Measurements from ENCODE around the gene RILPL2. TPM values are rescaled to one million over a fixed set of nuclear protein-coding genes. Genes with fewer than 3 reads are reported as not detected.
"Not testable (repeated sequence)": the region's sequence is repeated elsewhere in the genome, so short reads cannot be mapped to it uniquely, and the experiment has no call there.

RILPL2 gene
- total RNA-seq, 2 experiments from 2014 or later = 10.4 to 12.1 TPM

GRCh38 chr12:123431951-123432817 lies 4.3 kb downstream of the RILPL2 start:
- peak; percentile 30 for ATAC-seq
- ChIA-PET POLR2A (interaction anchor here (0.7 kb wide), 1 partner anchor 279 kb away, joined by 9 read pairs; no protein-coding TSS in a partner anchor), CTCF (interaction anchor here (1.7 kb wide), 1 partner anchor 17 kb away, joined by 3 read pairs; no protein-coding TSS in a partner anchor)
- Mint-ChIP-seq H3K36me3 (ENCODE audit: low read depth) (peaks cover 53% of the 10 kb centered on the region), H3K27ac (peak overlapping the region; percentile 93), H3K4me1 (peaks cover 57% of the 10 kb centered on the region), H3K4me3 (peak overlapping the region; percentile 95)
- H3K27me3 Mint-ChIP-seq; H3K9me3 Mint-ChIP-seq (ENCODE audit: low read depth): not testable (repeated sequence)
- peak; percentile 67 for DNase-seq
- intact Hi-C loops (cut with DNase I, micrococcal nuclease) = loop anchor here (5.0 to 10.0 kb wide), 3 partner anchors 35 to 1483 kb away; partner anchors contain the start of genes UBC (in 1 of the 2) and VPS37B (in 1 of the 2)

DNA sequence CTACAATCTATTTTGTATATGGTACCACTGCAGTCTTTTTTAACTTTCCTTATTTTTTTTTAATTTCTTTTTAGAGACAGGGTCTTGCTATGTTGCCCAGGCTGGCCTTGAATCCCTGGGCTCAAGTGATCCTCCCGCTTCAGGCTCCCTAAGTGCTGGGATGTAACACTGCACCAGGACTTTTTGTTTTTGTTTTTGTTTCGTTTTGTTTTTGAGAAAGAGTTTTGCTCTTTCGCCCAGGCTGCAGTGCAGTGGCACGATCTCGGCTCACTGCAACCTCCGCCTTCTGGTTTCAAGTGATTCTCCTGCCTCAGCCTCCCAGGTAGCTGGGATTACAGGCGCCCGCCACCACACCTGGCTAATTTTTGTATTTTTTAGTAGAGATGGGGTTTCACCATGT lies 7.4 kb downstream of the RILPL2 start:
- intact Hi-C loops (cut with DNase I, micrococcal nuclease) = loop anchor here in 1 of 2 experiments (2.0 to 5.0 kb wide), 2 partner anchors 66 to 153 kb away; partner anchors contain the start of gene TMED2
- Mint-ChIP-seq H3K27ac (peak overlapping the region; percentile 84), H3K4me1 (peaks cover 51% of the 10 kb centered on the region), H3K36me3 (ENCODE audit: low read depth) (peaks cover 57% of the 10 kb centered on the region)
- not testable (repeated sequence) for H3K4me3 Mint-ChIP-seq; H3K27me3 Mint-ChIP-seq; H3K9me3 Mint-ChIP-seq (ENCODE audit: low read depth); DNase-seq; ATAC-seq
- POLR2A ChIA-PET = interaction anchor here (2.4 kb wide), 1 partner anchor 45 kb away, joined by 7 read pairs; the partner anchor contains the start of gene KMT5A
- CTCF ChIA-PET = interaction anchor here (0.6 to 0.9 kb wide), 3 partner anchors 49 to 153 kb away, joined by 3 to 4 read pairs (median 3); no protein-coding TSS in a partner anchor

- H3K27ac Mint-ChIP-seq = peak overlapping the region; percentile 84
- no peak overlapping the region for H3K4me3 Mint-ChIP-seq
- ATAC-seq = no peak
- H3K27me3 Mint-ChIP-seq = no peaks in the 10 kb centered on the region
- no peaks in the 10 kb centered on the region for H3K9me3 Mint-ChIP-seq (ENCODE audit: low read depth)
- intact Hi-C loops (cut with DNase I, micrococcal nuclease) = loop anchor here (1.0 to 5.0 kb wide), 3 partner anchors 8 to 154 kb away; partner anchors contain the start of genes RILPL2 (in 2 of the 2) and TMED2 (in 1 of the 2)
- POLR2A ChIA-PET = interaction anchor here (2.4 kb wide), 1 partner anchor 44 kb away, joined by 7 read pairs; the partner anchor contains the start of gene KMT5A
- CTCF ChIA-PET = interaction anchor here (0.6 to 1.6 kb wide), 4 partner anchors 20 to 153 kb away, joined by 3 to 7 read pairs (median 4); no protein-coding TSS in a partner anchor
- H3K4me1 Mint-ChIP-seq = peaks cover 47% of the 10 kb centered on the region
- peaks cover 56% of the 10 kb centered on the region for H3K36me3 Mint-ChIP-seq (ENCODE audit: low read depth)
- no peak for DNase-seq
These were observed 7.9 kb downstream of the RILPL2 start for GRCh38 chr12:123428591-123428990.

GRCh38 chr12:123427036-123427769 lies 9.3 kb downstream of the RILPL2 start:
- POLR2A ChIA-PET = interaction anchor here (0.6 to 2.4 kb wide), 4 partner anchors 10 to 125 kb away, joined by 4 to 7 read pairs (median 5); partner anchors contain the start of gene KMT5A
- H3K36me3 Mint-ChIP-seq (ENCODE audit: low read depth) = peaks cover 55% of the 10 kb centered on the region
- peaks cover 35% of the 10 kb centered on the region for H3K4me1 Mint-ChIP-seq
- intact Hi-C loops (cut with DNase I, micrococcal nuclease) = loop anchor here (1.0 to 5.0 kb wide), 2 partner anchors 38 to 155 kb away; partner anchors contain the start of gene TMED2 (in 1 of the 2)
- peak overlapping the region; percentile 40 for H3K4me3 Mint-ChIP-seq
- CTCF ChIA-PET = interaction anchor here (0.6 to 1.6 kb wide), 3 partner anchors 21 to 194 kb away, joined by 3 to 7 read pairs (median 4); partner anchors contain the start of genes MPHOSPH9 and MTRFR
- no peaks in the 10 kb centered on the region for H3K9me3 Mint-ChIP-seq (ENCODE audit: low read depth)
- DNase-seq (peak; percentile 53), ATAC-seq (peak; percentile 79)
- peak overlapping the region; percentile 84 for H3K27ac Mint-ChIP-seq
- H3K27me3 Mint-ChIP-seq = no peaks in the 10 kb centered on the region

GRCh38 chr12:123421314-123421713 lies 15.2 kb downstream of the RILPL2 start:
- Mint-ChIP-seq H3K9me3 (ENCODE audit: low read depth) (no peaks in the 10 kb centered on the region), H3K4me3 (no peak overlapping the region), H3K27ac (no peak overlapping the region), H3K4me1 (no peaks in the 10 kb centered on the region), H3K27me3 (no peaks in the 10 kb centered on the region), H3K36me3 (ENCODE audit: low read depth) (peaks cover 34% of the 10 kb centered on the region)
- POLR2A ChIA-PET = no interaction called here
- CTCF ChIA-PET = interaction anchor here (0.6 to 1.1 kb wide), 2 partner anchors 162 to 181 kb away, joined by 3 read pairs; partner anchors contain the start of gene DDX55
- intact Hi-C loops (cut with DNase I, micrococcal nuclease) = no loop called here
- DNase-seq (no peak), ATAC-seq (peak; percentile 19)

GRCh38 chr12:123410041-123410412 lies 26.5 kb downstream of the RILPL2 start:
- intact Hi-C loops (cut with DNase I, micrococcal nuclease) = no loop called here
- ATAC-seq (peak; percentile 23), DNase-seq (no peak)
- ChIA-PET CTCF (interaction anchor here (1.0 to 1.8 kb wide), 4 partner anchors 10 to 238 kb away, joined by 3 read pairs; no protein-coding TSS in a partner anchor), POLR2A (no interaction called here)
- no peaks in the 10 kb centered on the region for H3K4me1 Mint-ChIP-seq
- peaks cover 20% of the 10 kb centered on the region for H3K36me3 Mint-ChIP-seq (ENCODE audit: low read depth)
- H3K4me3 Mint-ChIP-seq = no peak overlapping the region
- no peaks in the 10 kb centered on the region for H3K27me3 Mint-ChIP-seq
- no peaks in the 10 kb centered on the region for H3K9me3 Mint-ChIP-seq (ENCODE audit: low read depth)
- peak overlapping the region; percentile 19 for H3K27ac Mint-ChIP-seq

DNA sequence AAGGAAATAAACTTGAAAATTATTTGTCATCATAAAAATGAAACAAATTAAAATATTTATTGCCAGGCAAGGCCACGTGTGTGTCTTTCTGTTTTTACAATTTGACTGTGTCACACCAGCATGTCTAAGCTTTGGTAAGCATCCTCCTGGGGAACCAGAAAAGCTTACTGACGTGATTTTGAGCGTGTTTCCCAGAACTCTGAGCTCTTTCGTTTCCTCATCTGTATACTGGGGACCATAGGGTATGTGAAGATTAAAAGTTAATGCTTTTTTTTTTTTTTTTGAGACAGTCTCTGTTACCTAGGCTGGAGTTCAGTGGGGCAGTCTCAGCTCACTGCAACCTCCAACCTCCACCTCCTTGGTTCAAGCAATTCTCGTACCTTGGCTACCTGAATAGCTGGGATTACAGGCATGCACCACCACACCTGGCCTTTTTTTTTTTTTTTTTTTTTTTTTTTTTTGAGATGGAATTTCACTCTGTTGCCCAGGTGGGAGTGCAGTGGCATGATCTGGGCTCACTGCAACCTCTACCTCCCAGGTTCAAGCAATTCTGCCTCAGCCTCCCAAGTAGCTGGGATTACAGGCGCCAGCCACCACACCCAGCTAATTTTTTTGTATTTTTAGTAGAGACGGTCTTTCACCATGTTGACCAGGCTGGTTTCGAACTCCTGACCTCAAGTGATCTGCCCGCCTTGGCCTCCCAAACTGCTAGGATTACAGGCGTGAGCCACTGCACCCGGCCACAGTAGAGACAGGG lies 27.0 kb downstream of the RILPL2 start:
- DNase-seq; H3K4me3 Mint-ChIP-seq; H3K4me1 Mint-ChIP-seq; H3K27me3 Mint-ChIP-seq; intact Hi-C loops (cut with DNase I, micrococcal nuclease); ATAC-seq; POLR2A ChIA-PET; H3K9me3 Mint-ChIP-seq (ENCODE audit: low read depth): not testable (repeated sequence)
- peaks cover 23% of the 10 kb centered on the region for H3K36me3 Mint-ChIP-seq (ENCODE audit: low read depth)
- CTCF ChIA-PET = interaction anchor here (1.1 to 1.8 kb wide), 3 partner anchors 10 to 74 kb away, joined by 3 read pairs; no protein-coding TSS in a partner anchor
- H3K27ac Mint-ChIP-seq = peak overlapping the region; percentile 19

- CTCF ChIA-PET; H3K4me1 Mint-ChIP-seq; H3K4me3 Mint-ChIP-seq; ATAC-seq; DNase-seq; H3K9me3 Mint-ChIP-seq (ENCODE audit: low read depth); H3K27me3 Mint-ChIP-seq; POLR2A ChIA-PET; H3K27ac Mint-ChIP-seq; intact Hi-C loops (cut with DNase I, micrococcal nuclease): not testable (repeated sequence)
- H3K36me3 Mint-ChIP-seq (ENCODE audit: low read depth) = peaks cover 22% of the 10 kb centered on the region
These were observed 27.9 kb downstream of the RILPL2 start for GRCh38 chr12:123408619-123409018.

DNA sequence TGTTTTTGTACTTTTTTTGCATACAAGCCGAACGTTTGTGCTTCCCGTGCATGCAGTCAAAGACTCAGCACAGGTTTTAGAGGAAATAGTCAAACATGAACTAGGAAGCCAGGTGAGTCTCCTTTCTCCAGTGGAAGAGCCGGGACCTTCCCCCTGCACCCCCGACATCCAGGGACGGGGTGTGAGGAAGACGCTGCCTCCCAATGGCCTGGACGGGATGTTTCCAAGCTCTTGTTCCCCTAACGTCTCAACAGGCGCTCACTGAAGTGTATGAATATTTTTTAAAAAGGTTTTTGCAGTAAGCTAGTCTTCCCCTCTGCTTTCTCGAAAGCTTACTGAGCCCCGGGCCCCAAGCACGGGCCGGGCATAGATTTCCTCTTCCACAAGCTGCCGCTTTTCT lies 28.6 kb downstream of the RILPL2 start:
- DNase-seq; H3K27ac Mint-ChIP-seq; ATAC-seq; CTCF ChIA-PET; H3K4me1 Mint-ChIP-seq; POLR2A ChIA-PET; H3K4me3 Mint-ChIP-seq; H3K27me3 Mint-ChIP-seq; intact Hi-C loops (cut with DNase I, micrococcal nuclease); H3K9me3 Mint-ChIP-seq (ENCODE audit: low read depth): not testable (repeated sequence)
- H3K36me3 Mint-ChIP-seq (ENCODE audit: low read depth) = peaks cover 24% of the 10 kb centered on the region

DNA sequence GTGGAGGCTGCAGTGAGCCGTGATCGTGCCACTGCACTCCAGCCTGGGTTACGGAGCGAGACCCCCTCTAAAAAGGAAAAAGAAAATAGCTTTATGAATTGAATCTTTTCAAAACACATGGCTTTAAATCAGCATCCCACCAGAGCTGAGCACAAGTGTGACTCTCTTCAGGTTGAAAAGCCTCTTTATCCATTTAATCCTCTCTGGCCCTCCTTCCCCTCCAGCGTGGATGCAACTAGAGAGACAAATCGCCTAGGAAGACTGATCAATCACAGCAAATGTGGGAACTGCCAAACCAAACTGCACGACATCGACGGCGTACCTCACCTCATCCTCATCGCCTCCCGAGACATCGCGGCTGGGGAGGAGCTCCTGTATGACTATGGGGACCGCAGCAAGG lies 29.2 kb downstream of the RILPL2 start:
- POLR2A ChIA-PET; H3K4me3 Mint-ChIP-seq; H3K27me3 Mint-ChIP-seq; intact Hi-C loops (cut with DNase I, micrococcal nuclease); DNase-seq; H3K9me3 Mint-ChIP-seq (ENCODE audit: low read depth); H3K4me1 Mint-ChIP-seq; H3K27ac Mint-ChIP-seq; ATAC-seq: not testable (repeated sequence)
- CTCF ChIA-PET = interaction anchor here (1.3 kb wide), 1 partner anchor 23 kb away, joined by 3 read pairs; the partner anchor contains the start of gene KMT5A
- H3K36me3 Mint-ChIP-seq (ENCODE audit: low read depth) = peaks cover 25% of the 10 kb centered on the region

Data from activated CD4-positive, alpha-beta T cell treated with anti-CD3 and anti-CD28 coated beads for 36 hours (primary cell).